Vagina (tissue), 2 donors: ENCODE measurements around the gene HOXB6.

ENCODE experiments used
- POLR2A ChIP-seq, 2 donors: fragments of 450-650 bp; IDR thresholded peaks; one replicate each; pipeline ENCODE4 v1.6.1; 2017; ENCODE audit warnings: antibody characterized with exemption in 2 of 2, mild to moderate bottlenecking in 2 of 2, moderate library complexity in 2 of 2
- POLR2AphosphoS5 ChIP-seq, 2 donors: sonication (generic); formaldehyde crosslinking; IDR thresholded peaks; one replicate each; pipeline ENCODE4 v1.9.0; 2017; ENCODE audit warnings: antibody characterized with exemption in 2 of 2, mild to moderate bottlenecking in 2 of 2, low read depth in 1 of 2; ENCODE audit not compliant: insufficient read depth in 1 of 2
- TF ChIP-seq, protein P1 (sequence below), 3 experiments: fragments of 450-650 bp in 2 of 3; fragments of 200-600 bp in 1 of 3; sonication (generic) in 1 of 3; IDR thresholded peaks; one replicate each; pipeline ENCODE4 v1.5.1; 2017 to 2019; ENCODE audit warnings: antibody characterized with exemption in 3 of 3, mild to moderate bottlenecking in 2 of 3, moderate library complexity in 2 of 3

DNA sequence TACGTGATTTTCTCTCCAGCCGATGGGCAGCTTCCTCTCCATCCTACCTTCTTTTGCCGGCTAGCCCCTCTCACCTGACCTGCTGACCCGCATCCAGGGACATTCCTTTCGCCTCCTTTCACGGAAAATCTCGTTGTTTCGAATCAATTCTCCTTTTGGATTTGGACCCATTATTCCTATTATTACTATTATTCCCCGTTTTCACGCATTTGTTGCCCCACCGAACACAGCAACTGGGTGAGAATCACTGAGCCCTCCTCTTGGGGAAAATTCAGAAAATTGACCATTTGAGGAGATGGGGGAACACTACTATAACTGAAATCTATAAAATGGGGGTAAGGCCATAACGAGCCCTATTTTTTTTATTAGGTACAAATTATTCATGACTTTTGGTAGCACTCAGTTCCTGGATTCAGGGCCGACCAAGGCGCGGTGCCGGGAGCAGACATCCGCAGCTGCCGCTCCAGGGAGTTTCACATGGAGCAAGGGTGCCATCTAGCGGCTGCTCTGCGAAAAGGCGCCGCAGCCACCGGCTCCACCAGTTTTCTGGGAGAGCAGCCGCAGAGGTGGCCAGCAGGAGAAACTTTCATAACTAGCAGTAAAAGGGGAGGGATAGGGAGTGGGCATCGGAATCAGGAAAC, 13.6 kb upstream of the HOXB6 start:
- TF ChIP-seq, protein P1, sequence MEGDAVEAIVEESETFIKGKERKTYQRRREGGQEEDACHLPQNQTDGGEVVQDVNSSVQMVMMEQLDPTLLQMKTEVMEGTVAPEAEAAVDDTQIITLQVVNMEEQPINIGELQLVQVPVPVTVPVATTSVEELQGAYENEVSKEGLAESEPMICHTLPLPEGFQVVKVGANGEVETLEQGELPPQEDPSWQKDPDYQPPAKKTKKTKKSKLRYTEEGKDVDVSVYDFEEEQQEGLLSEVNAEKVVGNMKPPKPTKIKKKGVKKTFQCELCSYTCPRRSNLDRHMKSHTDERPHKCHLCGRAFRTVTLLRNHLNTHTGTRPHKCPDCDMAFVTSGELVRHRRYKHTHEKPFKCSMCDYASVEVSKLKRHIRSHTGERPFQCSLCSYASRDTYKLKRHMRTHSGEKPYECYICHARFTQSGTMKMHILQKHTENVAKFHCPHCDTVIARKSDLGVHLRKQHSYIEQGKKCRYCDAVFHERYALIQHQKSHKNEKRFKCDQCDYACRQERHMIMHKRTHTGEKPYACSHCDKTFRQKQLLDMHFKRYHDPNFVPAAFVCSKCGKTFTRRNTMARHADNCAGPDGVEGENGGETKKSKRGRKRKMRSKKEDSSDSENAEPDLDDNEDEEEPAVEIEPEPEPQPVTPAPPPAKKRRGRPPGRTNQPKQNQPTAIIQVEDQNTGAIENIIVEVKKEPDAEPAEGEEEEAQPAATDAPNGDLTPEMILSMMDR (IDR thresholded peaks at IDR 0.05): peak; percentile 79 to 98 (median 97)
- TF ChIP-seq POLR2AphosphoS5 (IDR thresholded peaks at IDR 0.05; ENCODE audit: insufficient read depth in 1 of 2, low read depth in 1 of 2): peak in 1 of 2 donors; percentile 48
- TF ChIP-seq POLR2A (IDR thresholded peaks at IDR 0.05): no peak
